Measurements from ENCODE around the gene TANGO2. TPM values are rescaled to one million over a fixed set of nuclear protein-coding genes. Genes with fewer than 3 reads are reported as not detected.

TANGO2 gene
- total and polyA plus RNA-seq, 9 of the 15 experiments (the other 6 are each of a cell fraction or from before 2014, with no cell fraction given): 15.5 to 94.9 (median 70.1) TPM

DNA sequence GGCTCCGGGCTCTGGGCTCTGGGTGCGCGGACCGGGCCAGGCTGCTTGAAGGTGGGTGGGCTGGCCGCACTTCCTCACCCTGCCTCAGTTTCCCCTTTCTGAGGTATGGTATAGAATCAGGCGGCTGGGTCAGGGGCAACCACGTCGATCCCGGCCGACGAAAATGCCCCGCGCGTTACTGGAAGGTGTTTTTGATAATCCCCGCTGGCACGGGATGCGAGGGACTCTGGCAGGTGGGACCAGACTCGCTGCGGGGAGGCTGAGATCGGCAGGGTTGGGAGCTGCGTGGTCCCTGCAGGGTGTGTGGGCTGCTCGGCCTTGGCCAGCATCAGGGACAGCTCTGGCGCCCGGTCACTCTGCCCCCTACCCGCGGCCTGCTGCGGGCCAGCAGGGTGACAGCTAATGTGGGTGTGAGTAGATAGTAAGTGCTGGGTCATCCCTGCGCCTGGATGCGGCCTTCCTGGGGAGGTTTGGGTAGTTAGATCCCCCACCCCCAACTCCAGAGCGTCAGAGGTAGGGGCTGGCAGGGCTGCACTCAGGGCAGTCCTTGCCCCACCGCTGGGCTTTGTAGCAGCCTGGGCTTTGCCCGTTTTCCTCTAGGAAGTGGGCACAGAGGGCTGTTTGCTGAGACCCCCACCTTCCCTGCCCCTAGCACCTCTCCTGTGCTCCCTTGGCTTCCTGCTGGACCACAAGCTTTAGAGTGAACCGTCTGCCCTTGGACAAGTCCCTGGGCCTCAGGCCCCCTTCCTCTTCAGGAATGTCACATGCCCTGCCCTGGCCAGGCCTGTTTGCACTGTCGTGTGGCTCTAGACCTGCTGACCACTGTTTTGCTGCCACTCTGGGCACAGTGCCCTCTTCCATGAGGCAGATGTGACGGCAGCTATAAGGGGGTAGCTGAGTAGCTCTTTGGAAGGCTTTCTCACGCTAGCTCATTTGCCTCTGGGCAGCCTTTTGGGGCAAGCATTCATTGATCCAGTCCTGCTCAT, 579 bp downstream of the TANGO2 start (continued):
- TF ChIP-seq, protein P1, sequence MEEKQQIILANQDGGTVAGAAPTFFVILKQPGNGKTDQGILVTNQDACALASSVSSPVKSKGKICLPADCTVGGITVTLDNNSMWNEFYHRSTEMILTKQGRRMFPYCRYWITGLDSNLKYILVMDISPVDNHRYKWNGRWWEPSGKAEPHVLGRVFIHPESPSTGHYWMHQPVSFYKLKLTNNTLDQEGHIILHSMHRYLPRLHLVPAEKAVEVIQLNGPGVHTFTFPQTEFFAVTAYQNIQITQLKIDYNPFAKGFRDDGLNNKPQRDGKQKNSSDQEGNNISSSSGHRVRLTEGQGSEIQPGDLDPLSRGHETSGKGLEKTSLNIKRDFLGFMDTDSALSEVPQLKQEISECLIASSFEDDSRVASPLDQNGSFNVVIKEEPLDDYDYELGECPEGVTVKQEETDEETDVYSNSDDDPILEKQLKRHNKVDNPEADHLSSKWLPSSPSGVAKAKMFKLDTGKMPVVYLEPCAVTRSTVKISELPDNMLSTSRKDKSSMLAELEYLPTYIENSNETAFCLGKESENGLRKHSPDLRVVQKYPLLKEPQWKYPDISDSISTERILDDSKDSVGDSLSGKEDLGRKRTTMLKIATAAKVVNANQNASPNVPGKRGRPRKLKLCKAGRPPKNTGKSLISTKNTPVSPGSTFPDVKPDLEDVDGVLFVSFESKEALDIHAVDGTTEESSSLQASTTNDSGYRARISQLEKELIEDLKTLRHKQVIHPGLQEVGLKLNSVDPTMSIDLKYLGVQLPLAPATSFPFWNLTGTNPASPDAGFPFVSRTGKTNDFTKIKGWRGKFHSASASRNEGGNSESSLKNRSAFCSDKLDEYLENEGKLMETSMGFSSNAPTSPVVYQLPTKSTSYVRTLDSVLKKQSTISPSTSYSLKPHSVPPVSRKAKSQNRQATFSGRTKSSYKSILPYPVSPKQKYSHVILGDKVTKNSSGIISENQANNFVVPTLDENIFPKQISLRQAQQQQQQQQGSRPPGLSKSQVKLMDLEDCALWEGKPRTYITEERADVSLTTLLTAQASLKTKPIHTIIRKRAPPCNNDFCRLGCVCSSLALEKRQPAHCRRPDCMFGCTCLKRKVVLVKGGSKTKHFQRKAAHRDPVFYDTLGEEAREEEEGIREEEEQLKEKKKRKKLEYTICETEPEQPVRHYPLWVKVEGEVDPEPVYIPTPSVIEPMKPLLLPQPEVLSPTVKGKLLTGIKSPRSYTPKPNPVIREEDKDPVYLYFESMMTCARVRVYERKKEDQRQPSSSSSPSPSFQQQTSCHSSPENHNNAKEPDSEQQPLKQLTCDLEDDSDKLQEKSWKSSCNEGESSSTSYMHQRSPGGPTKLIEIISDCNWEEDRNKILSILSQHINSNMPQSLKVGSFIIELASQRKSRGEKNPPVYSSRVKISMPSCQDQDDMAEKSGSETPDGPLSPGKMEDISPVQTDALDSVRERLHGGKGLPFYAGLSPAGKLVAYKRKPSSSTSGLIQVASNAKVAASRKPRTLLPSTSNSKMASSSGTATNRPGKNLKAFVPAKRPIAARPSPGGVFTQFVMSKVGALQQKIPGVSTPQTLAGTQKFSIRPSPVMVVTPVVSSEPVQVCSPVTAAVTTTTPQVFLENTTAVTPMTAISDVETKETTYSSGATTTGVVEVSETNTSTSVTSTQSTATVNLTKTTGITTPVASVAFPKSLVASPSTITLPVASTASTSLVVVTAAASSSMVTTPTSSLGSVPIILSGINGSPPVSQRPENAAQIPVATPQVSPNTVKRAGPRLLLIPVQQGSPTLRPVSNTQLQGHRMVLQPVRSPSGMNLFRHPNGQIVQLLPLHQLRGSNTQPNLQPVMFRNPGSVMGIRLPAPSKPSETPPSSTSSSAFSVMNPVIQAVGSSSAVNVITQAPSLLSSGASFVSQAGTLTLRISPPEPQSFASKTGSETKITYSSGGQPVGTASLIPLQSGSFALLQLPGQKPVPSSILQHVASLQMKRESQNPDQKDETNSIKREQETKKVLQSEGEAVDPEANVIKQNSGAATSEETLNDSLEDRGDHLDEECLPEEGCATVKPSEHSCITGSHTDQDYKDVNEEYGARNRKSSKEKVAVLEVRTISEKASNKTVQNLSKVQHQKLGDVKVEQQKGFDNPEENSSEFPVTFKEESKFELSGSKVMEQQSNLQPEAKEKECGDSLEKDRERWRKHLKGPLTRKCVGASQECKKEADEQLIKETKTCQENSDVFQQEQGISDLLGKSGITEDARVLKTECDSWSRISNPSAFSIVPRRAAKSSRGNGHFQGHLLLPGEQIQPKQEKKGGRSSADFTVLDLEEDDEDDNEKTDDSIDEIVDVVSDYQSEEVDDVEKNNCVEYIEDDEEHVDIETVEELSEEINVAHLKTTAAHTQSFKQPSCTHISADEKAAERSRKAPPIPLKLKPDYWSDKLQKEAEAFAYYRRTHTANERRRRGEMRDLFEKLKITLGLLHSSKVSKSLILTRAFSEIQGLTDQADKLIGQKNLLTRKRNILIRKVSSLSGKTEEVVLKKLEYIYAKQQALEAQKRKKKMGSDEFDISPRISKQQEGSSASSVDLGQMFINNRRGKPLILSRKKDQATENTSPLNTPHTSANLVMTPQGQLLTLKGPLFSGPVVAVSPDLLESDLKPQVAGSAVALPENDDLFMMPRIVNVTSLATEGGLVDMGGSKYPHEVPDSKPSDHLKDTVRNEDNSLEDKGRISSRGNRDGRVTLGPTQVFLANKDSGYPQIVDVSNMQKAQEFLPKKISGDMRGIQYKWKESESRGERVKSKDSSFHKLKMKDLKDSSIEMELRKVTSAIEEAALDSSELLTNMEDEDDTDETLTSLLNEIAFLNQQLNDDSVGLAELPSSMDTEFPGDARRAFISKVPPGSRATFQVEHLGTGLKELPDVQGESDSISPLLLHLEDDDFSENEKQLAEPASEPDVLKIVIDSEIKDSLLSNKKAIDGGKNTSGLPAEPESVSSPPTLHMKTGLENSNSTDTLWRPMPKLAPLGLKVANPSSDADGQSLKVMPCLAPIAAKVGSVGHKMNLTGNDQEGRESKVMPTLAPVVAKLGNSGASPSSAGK (IDR thresholded peaks at IDR 0.05): no peak
- peak; percentile 43; the same call in 1 of the 2 replicates for TF ChIP-seq ZFP30 (CRISPR knock-in tag; IDR thresholded peaks at IDR 0.05; ENCODE audit: borderline replicate concordance)
- TF ChIP-seq ARHGAP35 (IDR thresholded peaks at IDR 0.05; ENCODE audit: partially characterized antibody): no peak
- TF ChIP-seq ZC3H11A (IDR thresholded peaks at IDR 0.05; ENCODE audit: low read depth, low read length): peak; percentile 39; the same call in 1 of the 2 replicates
- peak; percentile 85; the same call in 1 of the 2 replicates for TF ChIP-seq CXXC5 (CRISPR knock-in tag; IDR thresholded peaks at IDR 0.05)
- TF ChIP-seq GTF2A2 (tag; IDR thresholded peaks at IDR 0.05): peak; percentile 63; the same call in 1 of the 2 replicates
- TF ChIP-seq ETV1 (tag; conservative IDR thresholded peaks at IDR 0.05; ENCODE audit: low read depth): no peak
- no peak for TF ChIP-seq RBM34 (IDR thresholded peaks at IDR 0.05; ENCODE audit: borderline replicate concordance, insufficient read depth, low read length)
- TF ChIP-seq RFX7 (CRISPR knock-in tag; IDR thresholded peaks at IDR 0.05): peak; percentile 85; the same call in 1 of the 2 replicates
- TF ChIP-seq PHTF2 (CRISPR knock-in tag; IDR thresholded peaks at IDR 0.05): 0 out of 2 replicates have a peak, but pooled peaks have one; percentile 41
- TF ChIP-seq RCOR1 (IDR thresholded peaks at IDR 0.05; ENCODE audit: borderline replicate concordance in 1 of 2, low read depth in 2 of 2, low read length in 2 of 2): peak in 1 of 2 experiments; percentile 94; a peak in 3 of 4 replicates
- TF ChIP-seq ZNF224 (CRISPR knock-in tag; IDR thresholded peaks at IDR 0.05): no peak
- no peak for TF ChIP-seq PCBP2 (IDR thresholded peaks at IDR 0.05; ENCODE audit: low read depth, low read length, poor library complexity, severe bottlenecking)
- no peak for TF ChIP-seq PTBP1 (IDR thresholded peaks at IDR 0.05; ENCODE audit: low read depth, low read length)

All from K562 (cell line).